PC-9 (cell line): ENCODE measurements around the gene NPPB. TPM values are rescaled to one million over a fixed set of nuclear protein-coding genes. Genes with fewer than 3 reads are reported as not detected.

Experiments used
- BruUV-seq: library from RNA; stranded (reverse); fragments of 400-500 nt; replicated peaks from 2 replicates; lab custom pipeline; 2021; lab: Mats Ljungman, UMichigan
- CTCF ChIA-PET: fragments of 300-600 bp; sonication (Branson Sonifier 250); formaldehyde crosslinking; loops from one replicate; lab custom pipeline; 2022; ENCODE audit warnings: antibody characterized with exemption; lab: Charles Lee
- POLR2A ChIA-PET: fragments of 300-600 bp; sonication (Branson Sonifier 250); formaldehyde crosslinking; loops from one replicate; lab custom pipeline; 2022; ENCODE audit warnings: antibody characterized with exemption; ENCODE audit not compliant: unreplicated experiment; lab: Charles Lee
- DNase-seq, 2 experiments: peaks; one replicate each; pipeline versions ENCODE4 v3.0.0 to v3.0.0-alpha.2; 2015 to 2022; ENCODE audit warnings: mixed read lengths in 1 of 2
- H2AFZ ChIP-seq: fragments of 200-600 bp; sonication (generic); 2 replicates; pipeline ENCODE4 v1.8.1; 2017; ENCODE audit warnings: antibody characterized with exemption
- H3F3A ChIP-seq: fragments of 200-600 bp; sonication (generic); 2 replicates; pipeline ENCODE4 v1.8.1; 2017; ENCODE audit warnings: antibody characterized with exemption, mild to moderate bottlenecking, low read depth; ENCODE audit not compliant: insufficient read depth
- H3K27ac ChIP-seq: fragments of 200-600 bp; sonication (generic); 2 replicates; pipeline ENCODE4 v1.6.1; 2016; ENCODE audit warnings: mixed run types
- H3K27me3 ChIP-seq: fragments of 200-600 bp; sonication (generic); 2 replicates; pipeline ENCODE4 v1.6.1; 2016; ENCODE audit warnings: low read depth, mixed run types; ENCODE audit not compliant: insufficient read depth
- H3K36me3 ChIP-seq: fragments of 200-600 bp; sonication (generic); 2 replicates; pipeline ENCODE4 v1.6.1; 2016; ENCODE audit warnings: low read depth, mixed run types
- H3K4me1 ChIP-seq: fragments of 200-600 bp; sonication (generic); replicated peaks from 2 replicates; pipeline ENCODE4 v1.6.1; 2016; ENCODE audit warnings: mixed run types; ENCODE audit not compliant: insufficient read depth
- H3K4me2 ChIP-seq: fragments of 200-600 bp; sonication (generic); 2 replicates; pipeline ENCODE4 v1.6.1; 2017; ENCODE audit warnings: mixed run types
- H3K4me3 ChIP-seq: fragments of 200-600 bp; sonication (generic); 2 replicates; pipeline ENCODE4 v1.6.1; 2016; ENCODE audit warnings: mixed run types
- H3K79me2 ChIP-seq: fragments of 200-600 bp; sonication (generic); 2 replicates; pipeline ENCODE4 v1.6.1; 2017; ENCODE audit warnings: low read depth, mixed run types
- H3K9me2 ChIP-seq: fragments of 200-600 bp; sonication (generic); 2 replicates; pipeline ENCODE4 v1.8.1; 2017; ENCODE audit warnings: mild to moderate bottlenecking; ENCODE audit not compliant: insufficient read depth
- H3K9me3 ChIP-seq: fragments of 200-600 bp; sonication (generic); 2 replicates; pipeline ENCODE4 v1.8.1; 2016; ENCODE audit warnings: low read depth; ENCODE audit not compliant: insufficient read depth
- H4K20me1 ChIP-seq: fragments of 200-600 bp; sonication (generic); 2 replicates; pipeline ENCODE4 v1.8.1; 2017; ENCODE audit not compliant: insufficient read depth
- EZH2 ChIP-seq: fragments of 200-600 bp; sonication (generic); IDR thresholded peaks from 2 replicates; pipeline ENCODE4 v1.8.0; 2017; ENCODE audit warnings: antibody characterized with exemption, low read depth
- intact Hi-C: fragments of 100-400 bp; cut with micrococcal nuclease; formaldehyde crosslinking; loops from one replicate; pipeline ENCODE4 v1.10.0; 2022; ENCODE audit not compliant: unreplicated experiment
- total RNA-seq: library from RNA; stranded (reverse); gene quantifications from 2 replicates; pipeline ENCODE4 v1.2.3, GENCODE V29; 2021
- TF ChIP-seq, protein P1 (sequence below): fragments of 200-600 bp; sonication (generic); conservative IDR thresholded peaks from 2 replicates; pipeline ENCODE4 v1.6.1; 2017; ENCODE audit warnings: mixed run types, antibody characterized with exemption, mild to moderate bottlenecking, moderate library complexity

NPPB gene
- total RNA-seq, 1 experiment from 2014 or later, result not detected

DNA sequence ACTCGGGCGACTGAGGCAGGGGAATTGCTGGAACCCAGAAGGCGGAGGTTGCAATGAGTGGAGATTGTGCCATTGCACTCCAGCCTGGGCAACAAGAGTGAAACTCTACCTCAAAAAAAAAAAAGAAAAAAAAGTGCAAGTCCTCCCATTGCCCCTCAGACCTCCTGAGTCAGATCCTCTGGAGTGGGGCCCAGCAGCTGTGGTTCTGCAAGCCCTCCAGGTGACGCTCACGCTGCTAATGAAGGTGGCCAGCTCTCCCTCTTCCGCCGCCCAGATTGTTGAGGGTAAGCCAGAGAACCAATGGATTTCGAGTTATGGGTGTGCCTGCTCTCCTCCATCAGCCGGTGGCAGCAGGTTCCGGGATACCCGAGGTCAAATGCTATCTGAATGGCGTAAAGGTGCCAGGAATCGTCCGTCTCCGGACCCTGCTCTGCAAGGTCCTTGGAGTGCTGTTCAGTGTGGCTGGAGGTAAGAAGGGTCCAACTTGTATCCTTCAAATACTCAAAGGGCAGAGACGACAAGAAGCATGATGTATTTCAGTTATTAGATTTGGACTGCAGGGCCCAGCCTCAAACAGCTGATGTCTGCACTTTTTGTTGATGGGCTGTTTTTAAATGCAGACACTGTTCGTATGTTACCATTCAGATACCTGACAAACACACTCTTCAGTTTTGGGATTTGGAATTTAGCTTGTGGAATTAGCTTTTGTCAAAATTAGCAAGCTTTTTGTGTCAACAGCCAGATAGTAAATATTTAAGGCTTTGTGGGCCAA is 35.2 kb downstream of the NPPB start:
- Histone ChIP-seq H3K9me3 (no peaks in the 10 kb centered on the region), H3F3A (peaks cover 30% of the 10 kb centered on the region), H3K27me3 (no peaks in the 10 kb centered on the region), H2AFZ (no peak overlapping the region), H3K4me1 (peaks cover 21% of the 10 kb centered on the region), H3K4me2 (no peak overlapping the region), H3K27ac (no peak overlapping the region), H3K9me2 (no peaks in the 10 kb centered on the region), H3K79me2 (no peaks in the 10 kb centered on the region), H4K20me1 (no peaks in the 10 kb centered on the region), H3K36me3 (peaks cover 4% of the 10 kb centered on the region; the same call in 1 of the 2 replicates), H3K4me3 (no peak overlapping the region)
- POLR2A ChIA-PET, result no interaction called here
- no peak for DNase-seq
- CTCF ChIA-PET, result no interaction called here
- no TSS peak for BruUV-seq
- intact Hi-C loops, result loop anchor here (5.0 kb wide), 2 partner anchors 36 to 86 kb away; partner anchors contain the start of gene AGTRAP
- TF ChIP-seq, protein P1, sequence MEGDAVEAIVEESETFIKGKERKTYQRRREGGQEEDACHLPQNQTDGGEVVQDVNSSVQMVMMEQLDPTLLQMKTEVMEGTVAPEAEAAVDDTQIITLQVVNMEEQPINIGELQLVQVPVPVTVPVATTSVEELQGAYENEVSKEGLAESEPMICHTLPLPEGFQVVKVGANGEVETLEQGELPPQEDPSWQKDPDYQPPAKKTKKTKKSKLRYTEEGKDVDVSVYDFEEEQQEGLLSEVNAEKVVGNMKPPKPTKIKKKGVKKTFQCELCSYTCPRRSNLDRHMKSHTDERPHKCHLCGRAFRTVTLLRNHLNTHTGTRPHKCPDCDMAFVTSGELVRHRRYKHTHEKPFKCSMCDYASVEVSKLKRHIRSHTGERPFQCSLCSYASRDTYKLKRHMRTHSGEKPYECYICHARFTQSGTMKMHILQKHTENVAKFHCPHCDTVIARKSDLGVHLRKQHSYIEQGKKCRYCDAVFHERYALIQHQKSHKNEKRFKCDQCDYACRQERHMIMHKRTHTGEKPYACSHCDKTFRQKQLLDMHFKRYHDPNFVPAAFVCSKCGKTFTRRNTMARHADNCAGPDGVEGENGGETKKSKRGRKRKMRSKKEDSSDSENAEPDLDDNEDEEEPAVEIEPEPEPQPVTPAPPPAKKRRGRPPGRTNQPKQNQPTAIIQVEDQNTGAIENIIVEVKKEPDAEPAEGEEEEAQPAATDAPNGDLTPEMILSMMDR, result no peak
- TF ChIP-seq EZH2, result no peak

DNA sequence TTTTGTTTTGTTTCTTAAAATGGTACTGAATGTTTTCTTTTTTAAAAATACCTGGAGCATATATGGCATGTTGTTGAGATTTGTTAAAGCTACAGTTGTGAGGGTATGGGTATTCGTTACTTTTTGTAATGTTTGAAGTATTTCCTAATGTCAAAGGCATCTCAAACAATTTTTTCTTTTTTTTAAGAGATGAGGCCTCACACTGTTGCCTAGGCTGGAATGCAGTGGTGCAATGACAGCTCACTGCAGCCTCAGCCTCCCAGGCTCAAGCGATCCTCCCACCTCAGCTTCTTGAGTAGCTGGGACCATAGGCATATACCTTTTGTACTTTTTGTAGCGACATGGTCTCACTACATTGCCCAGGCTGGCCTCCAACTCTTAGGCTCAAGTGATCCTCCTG is 36.7 kb downstream of the NPPB start:
- H3K27ac ChIP-seq, result peak overlapping the region; percentile 85
- TF ChIP-seq, protein P1, result no peak
- no peak for TF ChIP-seq EZH2
- POLR2A ChIA-PET, result interaction anchor here (0.6 to 1.0 kb wide), 9 partner anchors 12 to 663 kb away, joined by 3 to 9 read pairs (median 5); partner anchors contain the start of gene MIIP
- peak overlapping the region; percentile 67 for H3K4me2 ChIP-seq
- H3K27me3 ChIP-seq, result no peaks in the 10 kb centered on the region
- no peaks in the 10 kb centered on the region for H3K79me2 ChIP-seq
- H3K4me3 ChIP-seq, result peak overlapping the region; percentile 26; the same call in 1 of the 2 replicates
- CTCF ChIA-PET, result interaction anchor here (0.9 to 1.2 kb wide), 2 partner anchors 15 to 19 kb away, joined by 4 to 5 read pairs; no protein-coding TSS in a partner anchor
- H3F3A ChIP-seq, result peaks cover 30% of the 10 kb centered on the region
- DNase-seq, result no peak
- intact Hi-C loops, result loop anchor here (5.0 kb wide), 2 partner anchors 35 to 85 kb away; partner anchors contain the start of gene AGTRAP
- H4K20me1 ChIP-seq, result no peaks in the 10 kb centered on the region
- H3K9me2 ChIP-seq, result no peaks in the 10 kb centered on the region
- H3K4me1 ChIP-seq, result peaks cover 21% of the 10 kb centered on the region
- H3K9me3 ChIP-seq, result no peaks in the 10 kb centered on the region
- no peak overlapping the region for H2AFZ ChIP-seq
- H3K36me3 ChIP-seq, result peaks cover 4% of the 10 kb centered on the region; the same call in 1 of the 2 replicates
- no TSS peak for BruUV-seq

DNA sequence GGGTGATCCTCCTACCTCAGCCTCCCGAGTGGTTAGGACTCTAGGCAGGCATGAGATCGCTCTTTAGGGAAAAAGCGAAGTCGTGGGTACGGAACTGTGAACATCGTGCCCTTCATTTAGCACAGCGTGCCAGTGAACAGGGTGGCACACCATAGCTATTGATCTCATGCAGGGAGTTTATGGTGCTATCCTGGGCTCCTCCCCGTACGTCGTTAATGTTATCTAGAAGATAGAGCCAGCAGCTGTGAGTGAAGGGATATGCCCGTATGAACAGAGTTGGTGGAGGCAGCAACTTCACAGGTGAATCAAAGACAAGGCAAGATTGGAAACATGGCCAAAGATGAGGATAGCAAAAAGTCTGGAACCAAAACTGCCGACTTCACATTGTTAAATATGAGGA is 41.6 kb downstream of the NPPB start:
- no peaks in the 10 kb centered on the region; the same call in 1 of the 2 replicates for H3K36me3 ChIP-seq
- TF ChIP-seq, protein P1, result no peak
- no peak for TF ChIP-seq EZH2
- peaks cover 25% of the 10 kb centered on the region for H3F3A ChIP-seq
- H3K79me2 ChIP-seq, result no peaks in the 10 kb centered on the region
- H3K27ac ChIP-seq, result no peak overlapping the region
- no peak overlapping the region for H3K4me3 ChIP-seq
- peaks cover 19% of the 10 kb centered on the region for H3K4me1 ChIP-seq
- ChIA-PET POLR2A (no interaction called here), CTCF (no interaction called here)
- H3K9me3 ChIP-seq, result no peaks in the 10 kb centered on the region
- H3K27me3 ChIP-seq, result no peaks in the 10 kb centered on the region
- H3K4me2 ChIP-seq, result no peak overlapping the region
- no peak overlapping the region for H2AFZ ChIP-seq
- no peak for DNase-seq
- BruUV-seq, result no TSS peak
- intact Hi-C loops, result no loop called here
- H3K9me2 ChIP-seq, result no peaks in the 10 kb centered on the region
- no peaks in the 10 kb centered on the region for H4K20me1 ChIP-seq
